ENCODE measurements around the gene KCNE3.

KCNE3 gene

DNA sequence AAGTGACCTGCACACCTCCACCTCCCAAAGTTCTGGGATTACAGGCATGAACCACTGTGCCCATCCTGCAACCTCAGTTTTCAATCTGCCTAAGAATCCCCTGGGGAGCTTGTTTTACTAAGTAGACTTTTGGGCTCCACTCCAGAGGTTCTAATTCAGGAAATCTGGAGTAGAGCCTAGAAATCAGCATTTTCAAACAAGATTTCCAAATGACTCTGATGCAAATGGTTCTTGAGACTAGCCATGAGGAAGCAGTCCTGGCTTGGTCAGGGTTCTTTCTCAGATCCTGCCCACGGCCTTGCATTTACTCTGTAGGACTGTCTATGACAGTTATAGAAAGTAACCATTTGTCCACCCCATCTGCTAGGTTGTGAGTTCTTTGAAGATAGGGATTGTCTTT is 1.6 kb upstream of the KCNE3 start:
- no peak for DNase-seq
- Histone ChIP-seq H3K4me3 (ENCODE audit: low read depth, low read length) (no peak overlapping the region), H3K27me3 (no peaks in the 10 kb centered on the region), H3K9me3 (no peaks in the 10 kb centered on the region), H3K36me3 (no peaks in the 10 kb centered on the region), H3K4me1 (no peaks in the 10 kb centered on the region; the same call in 1 of the 2 replicates)
- TF ChIP-seq CTCF (IDR thresholded peaks at IDR 0.05; ENCODE audit: low read depth, low read length) = no peak

DNA sequence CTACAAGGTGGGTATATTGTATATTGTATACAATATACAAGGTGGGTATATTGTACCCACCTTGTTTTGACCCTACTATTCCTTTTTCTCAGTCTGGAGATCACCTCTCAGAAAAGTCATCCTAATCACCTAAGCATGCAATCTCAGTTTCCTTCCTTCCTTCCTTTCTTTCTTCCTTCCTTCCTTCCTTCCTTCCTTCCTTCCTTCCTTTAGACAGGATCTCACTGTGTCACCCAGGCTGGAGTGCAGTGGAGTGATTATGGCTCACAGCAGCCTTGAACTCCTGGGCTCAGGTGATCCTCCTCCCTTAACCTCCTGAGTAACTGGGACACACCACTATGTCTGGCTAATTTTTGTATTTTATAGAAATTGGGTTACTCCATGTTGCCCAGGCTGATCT is 1.2 kb upstream of the KCNE3 start:
- Histone ChIP-seq H3K4me1 (no peaks in the 10 kb centered on the region; the same call in 1 of the 2 replicates), H3K4me3 (ENCODE audit: low read depth, low read length) (no peak overlapping the region), H3K9me3 (no peaks in the 10 kb centered on the region), H3K27me3 (no peaks in the 10 kb centered on the region), H3K36me3 (no peaks in the 10 kb centered on the region)
- no peak for TF ChIP-seq CTCF (IDR thresholded peaks at IDR 0.05; ENCODE audit: low read depth, low read length)
- DNase-seq = no peak

DNA sequence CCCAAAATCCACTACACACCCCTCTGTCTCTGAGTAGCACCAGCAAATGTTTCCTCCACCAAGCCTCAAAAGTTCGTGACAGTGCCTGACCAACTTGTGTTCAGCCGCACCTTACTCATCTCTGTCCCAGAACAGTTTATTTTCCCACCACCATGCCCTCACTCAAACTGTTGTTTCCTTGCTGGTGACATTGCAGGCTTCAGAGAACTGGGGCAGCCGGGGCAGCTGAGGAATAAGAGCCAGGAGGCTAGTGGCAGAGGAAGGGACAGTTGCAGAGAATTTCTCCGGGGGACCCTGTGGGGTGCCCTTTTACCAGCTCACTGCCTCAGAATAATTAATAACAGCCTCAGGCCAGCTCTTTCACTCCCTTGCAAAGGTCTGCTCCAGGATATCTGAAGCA is 709 bp upstream of the KCNE3 start:
- DNase-seq = no peak
- H3K36me3 ChIP-seq = no peaks in the 10 kb centered on the region
- no peaks in the 10 kb centered on the region for H3K9me3 ChIP-seq
- H3K4me3 ChIP-seq (ENCODE audit: low read depth, low read length) = no peak overlapping the region
- no peak for TF ChIP-seq CTCF (IDR thresholded peaks at IDR 0.05; ENCODE audit: low read depth, low read length)
- H3K27me3 ChIP-seq = no peaks in the 10 kb centered on the region
- no peaks in the 10 kb centered on the region; the same call in 1 of the 2 replicates for H3K4me1 ChIP-seq

DNA sequence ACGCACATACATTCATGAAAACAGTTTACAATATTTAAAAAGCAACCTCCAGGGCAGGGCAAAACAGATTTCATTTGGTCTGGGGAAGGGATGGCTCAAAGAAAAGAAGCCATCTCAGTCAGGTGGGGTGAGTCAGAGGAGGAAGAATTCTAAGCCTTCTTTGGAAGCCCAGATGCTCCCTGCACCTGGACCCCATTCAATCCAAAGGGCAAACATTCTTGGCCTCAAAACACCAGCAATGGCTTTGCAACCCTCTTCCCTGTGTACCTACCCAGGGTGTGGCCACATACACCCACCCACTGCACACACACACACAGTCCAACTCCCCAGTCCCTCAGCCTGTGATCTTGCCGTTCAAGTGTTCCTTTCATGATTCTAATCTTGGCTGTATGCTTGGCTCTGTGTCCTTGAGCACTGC is 2.0 kb downstream of the KCNE3 start:
- no peaks in the 10 kb centered on the region for H3K27me3 ChIP-seq
- no peak for TF ChIP-seq CTCF (IDR thresholded peaks at IDR 0.05; ENCODE audit: low read depth, low read length)
- H3K4me1 ChIP-seq = no peaks in the 10 kb centered on the region; the same call in 1 of the 2 replicates
- no peak for DNase-seq
- no peaks in the 10 kb centered on the region for H3K36me3 ChIP-seq
- H3K9me3 ChIP-seq = no peaks in the 10 kb centered on the region
- H3K4me3 ChIP-seq (ENCODE audit: low read depth, low read length) = no peak overlapping the region

GRCh38 chr11:74464746-74465145 is 2.6 kb downstream of the KCNE3 start:
- Histone ChIP-seq H3K4me1 (no peaks in the 10 kb centered on the region), H3K4me3 (ENCODE audit: low read depth, low read length) (no peak overlapping the region), H3K36me3 (no peaks in the 10 kb centered on the region), H3K9me3 (no peaks in the 10 kb centered on the region), H3K27me3 (no peaks in the 10 kb centered on the region)
- no peak for DNase-seq
- no peak for TF ChIP-seq CTCF (IDR thresholded peaks at IDR 0.05; ENCODE audit: low read depth, low read length)

- TF ChIP-seq CTCF (IDR thresholded peaks at IDR 0.05; ENCODE audit: low read depth, low read length) = no peak
- no peak overlapping the region for H3K4me3 ChIP-seq (ENCODE audit: low read depth, low read length)
- no peak for DNase-seq
- H3K27me3 ChIP-seq = no peaks in the 10 kb centered on the region
- no peaks in the 10 kb centered on the region for H3K9me3 ChIP-seq
- H3K4me1 ChIP-seq = no peaks in the 10 kb centered on the region
- no peaks in the 10 kb centered on the region for H3K36me3 ChIP-seq
Measured at GRCh38 chr11:74463216-74463615, 4.1 kb downstream of the KCNE3 start.
